Spinal cord (tissue), 10 donors: ENCODE data around the gene LRRC25. TPM values are rescaled to one million over a fixed set of nuclear protein-coding genes. Genes with fewer than 3 reads are reported as not detected.

Experiments used
- DNase-seq, 6 donors: peaks; one replicate each; pipeline versions ENCODE4 v3.0.0 to v3.0.0-alpha.2; 2013 to 2015; ENCODE audit warnings: low spot score in 6 of 6, low read depth in 4 of 6
- H3K27ac ChIP-seq: one replicate; pipeline ENCODE4 v1.5.1; 2013; ENCODE audit warnings: low read depth, low read length, control low read depth
- H3K27me3 ChIP-seq: one replicate; pipeline ENCODE4 v1.6.1; 2013; ENCODE audit warnings: low read length; ENCODE audit not compliant: control insufficient read depth, insufficient read depth
- H3K36me3 ChIP-seq: one replicate; pipeline ENCODE4 v1.6.1; 2013; ENCODE audit warnings: low read length; ENCODE audit not compliant: control insufficient read depth, insufficient read depth
- H3K4me1 ChIP-seq: one replicate; pipeline ENCODE4 v1.6.1; 2013; ENCODE audit warnings: low read length; ENCODE audit not compliant: control insufficient read depth, insufficient read depth
- H3K4me3 ChIP-seq: one replicate; pipeline ENCODE4 v1.5.1; 2013; ENCODE audit warnings: low read depth, low read length, control low read depth
- H3K9me3 ChIP-seq: one replicate; pipeline ENCODE4 v1.6.1; 2013; ENCODE audit warnings: low read length; ENCODE audit not compliant: control insufficient read depth, insufficient read depth
- WGBS: methylation state at CpG from one replicate; pipeline ENCODE4 v1.1.5; 2013; ENCODE audit warnings: missing lambda C conversion rate; ENCODE audit not compliant: insufficient coverage; 5-methylcytosine and 5-hydroxymethylcytosine counted together
- polyA plus RNA-seq, 2 donors: library from polyadenylated mRNA; unstranded; fragments of 120-200 nt; gene quantifications; one replicate each; pipeline ENCODE4 v1.2.1, GENCODE V29; 2013; ENCODE audit not compliant: insufficient read length in 2 of 2
- total RNA-seq, 2 donors: library from RNA; depleted of rRNA in 1 of 2; stranded (reverse); fragments of 120-200 nt in 1 of 2; fragments of >200 nt in 1 of 2; gene quantifications; one replicate each; pipeline versions ENCODE4 v1.2.3 to v1.2.4, GENCODE V29; 2013 to 2014
- donor health status: healthy.

The LRRC25 gene
- total and polyA plus RNA-seq, 4 donors = 1.3 to 2.4 (median 1.6) TPM

GRCh38 chr19:18441804-18442788, 44.7 kb upstream of the LRRC25 start:
- Histone ChIP-seq H3K9me3 (no peaks in the 10 kb centered on the region), H3K4me1 (peaks cover 21% of the 10 kb centered on the region), H3K4me3 (no peak overlapping the region), H3K36me3 (peaks cover 64% of the 10 kb centered on the region), H3K27ac (no peak overlapping the region), H3K27me3 (no peaks in the 10 kb centered on the region)
- WGBS = 67% methylated on average over 2 of the region's 5 CpGs
- no peak for DNase-seq

GRCh38 chr19:18440936-18441803, 43.7 kb upstream of the LRRC25 start:
- H3K4me1 ChIP-seq = peaks cover 29% of the 10 kb centered on the region
- no peaks in the 10 kb centered on the region for H3K27me3 ChIP-seq
- no peak overlapping the region for H3K27ac ChIP-seq
- H3K9me3 ChIP-seq = no peaks in the 10 kb centered on the region
- no peak for DNase-seq
- no peak overlapping the region for H3K4me3 ChIP-seq
- WGBS = 77% methylated on average over 16 of the region's 23 CpGs
- H3K36me3 ChIP-seq = peaks cover 62% of the 10 kb centered on the region

- DNase-seq = no peak
- Histone ChIP-seq H3K27ac (no peak overlapping the region), H3K4me1 (peaks cover 29% of the 10 kb centered on the region), H3K4me3 (no peak overlapping the region), H3K9me3 (no peaks in the 10 kb centered on the region), H3K36me3 (peaks cover 62% of the 10 kb centered on the region), H3K27me3 (no peaks in the 10 kb centered on the region)
- 73% methylated on average over 11 of the region's 11 CpGs for WGBS
These were observed 43.0 kb upstream of the LRRC25 start for GRCh38 chr19:18440415-18440877.

- Histone ChIP-seq H3K9me3 (no peaks in the 10 kb centered on the region), H3K27ac (no peak overlapping the region), H3K4me3 (no peak overlapping the region), H3K36me3 (peaks cover 62% of the 10 kb centered on the region), H3K27me3 (no peaks in the 10 kb centered on the region), H3K4me1 (peaks cover 29% of the 10 kb centered on the region)
- WGBS = 95% methylated on average over 5 of the region's 9 CpGs
- DNase-seq = no peak
These were observed 42.5 kb upstream of the LRRC25 start for GRCh38 chr19:18439910-18440237.

- H3K36me3 ChIP-seq = peaks cover 62% of the 10 kb centered on the region
- no peaks in the 10 kb centered on the region for H3K27me3 ChIP-seq
- H3K9me3 ChIP-seq = no peaks in the 10 kb centered on the region
- peak overlapping the region; percentile 67 for H3K27ac ChIP-seq
- 39% methylated on average over 11 of the region's 13 CpGs for WGBS
- no peak overlapping the region for H3K4me3 ChIP-seq
- H3K4me1 ChIP-seq = peaks cover 35% of the 10 kb centered on the region
- no peak for DNase-seq
These were observed 41.8 kb upstream of the LRRC25 start for GRCh38 chr19:18439025-18439909.

- H3K9me3 ChIP-seq = no peaks in the 10 kb centered on the region
- 24% methylated on average over 22 of the region's 24 CpGs for WGBS
- H3K4me3 ChIP-seq = peak overlapping the region; percentile 46
- peaks cover 41% of the 10 kb centered on the region for H3K4me1 ChIP-seq
- peaks cover 58% of the 10 kb centered on the region for H3K36me3 ChIP-seq
- H3K27me3 ChIP-seq = no peaks in the 10 kb centered on the region
- H3K27ac ChIP-seq = peak overlapping the region; percentile 67
- DNase-seq = peak in 1 of 6 donors; percentile 62
These were observed 41.1 kb upstream of the LRRC25 start for GRCh38 chr19:18438331-18439024.

GRCh38 chr19:18437491-18438330, 40.3 kb upstream of the LRRC25 start, which contains the start of gene ISYNA1:
Gene ISYNA1 (minus strand): TSS chr19:18438133. CDS start chr19:18437979, 154 bp downstream.
- DNase-seq = peak in 2 of 6 donors; percentile 84 to 86
- WGBS = under 1% methylated on average over 91 of the region's 99 CpGs
- H3K36me3 ChIP-seq = peaks cover 56% of the 10 kb centered on the region
- no peaks in the 10 kb centered on the region for H3K27me3 ChIP-seq
- peak within 1 kb of the TSS; percentile 68 for H3K4me3 ChIP-seq
- H3K27ac ChIP-seq = peak within 1 kb of the TSS; percentile 71
- peaks cover 48% of the 10 kb centered on the region for H3K4me1 ChIP-seq
- no peaks in the 10 kb centered on the region for H3K9me3 ChIP-seq
